ENCODE measurements around the gene CD3D. TPM values are rescaled to one million over a fixed set of nuclear protein-coding genes. Genes with fewer than 3 reads are reported as not detected.

CD3D gene
- total RNA-seq, 1 experiment from 2014 or later, result 0.33 TPM

GRCh38 chr11:118379497-118379896, 37.0 kb upstream of the CD3D start (continued):
- TF ChIP-seq RELA (CRISPR knock-in tag; IDR thresholded peaks at IDR 0.05; ENCODE audit: borderline replicate concordance) (no peak), GABPB1 (CRISPR knock-in tag; IDR thresholded peaks at IDR 0.05) (no peak)

GRCh38 chr11:118375978-118376377, 33.5 kb upstream of the CD3D start:
- DNase-seq (ENCODE audit: low spot score), result no peak
- TF ChIP-seq ERG (CRISPR knock-in tag; IDR thresholded peaks at IDR 0.05) (no peak), GABPB1 (CRISPR knock-in tag; IDR thresholded peaks at IDR 0.05) (no peak), ZBTB21 (CRISPR knock-in tag; IDR thresholded peaks at IDR 0.05; ENCODE audit: borderline replicate concordance) (no peak), EMX1 (CRISPR knock-in tag; IDR thresholded peaks at IDR 0.05) (no peak), ZNF138 (CRISPR knock-in tag; conservative IDR thresholded peaks at IDR 0.05) (no peak), ATF2 (CRISPR knock-in tag; IDR thresholded peaks at IDR 0.05; ENCODE audit: borderline replicate concordance, low read depth) (no peak), SMAD3 (CRISPR knock-in tag; IDR thresholded peaks at IDR 0.05; ENCODE audit: borderline replicate concordance) (no peak), TEAD4 (CRISPR knock-in tag; IDR thresholded peaks at IDR 0.05) (no peak), OVOL2 (CRISPR knock-in tag; IDR thresholded peaks at IDR 0.05; ENCODE audit: borderline replicate concordance) (no peak), MAX (CRISPR knock-in tag; IDR thresholded peaks at IDR 0.05) (no peak), FOXJ3 (CRISPR knock-in tag; IDR thresholded peaks at IDR 0.05; ENCODE audit: borderline replicate concordance) (no peak), PRRX2 (CRISPR knock-in tag; IDR thresholded peaks at IDR 0.05) (no peak), FOXP1 (CRISPR knock-in tag; IDR thresholded peaks at IDR 0.05; ENCODE audit: borderline replicate concordance) (no peak)
- TF ChIP-seq, protein P1, sequence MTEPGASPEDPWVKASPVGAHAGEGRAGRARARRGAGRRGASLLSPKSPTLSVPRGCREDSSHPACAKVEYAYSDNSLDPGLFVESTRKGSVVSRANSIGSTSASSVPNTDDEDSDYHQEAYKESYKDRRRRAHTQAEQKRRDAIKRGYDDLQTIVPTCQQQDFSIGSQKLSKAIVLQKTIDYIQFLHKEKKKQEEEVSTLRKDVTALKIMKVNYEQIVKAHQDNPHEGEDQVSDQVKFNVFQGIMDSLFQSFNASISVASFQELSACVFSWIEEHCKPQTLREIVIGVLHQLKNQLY (CRISPR knock-in tag; IDR thresholded peaks at IDR 0.05), result no peak
- TF ChIP-seq, protein P2, sequence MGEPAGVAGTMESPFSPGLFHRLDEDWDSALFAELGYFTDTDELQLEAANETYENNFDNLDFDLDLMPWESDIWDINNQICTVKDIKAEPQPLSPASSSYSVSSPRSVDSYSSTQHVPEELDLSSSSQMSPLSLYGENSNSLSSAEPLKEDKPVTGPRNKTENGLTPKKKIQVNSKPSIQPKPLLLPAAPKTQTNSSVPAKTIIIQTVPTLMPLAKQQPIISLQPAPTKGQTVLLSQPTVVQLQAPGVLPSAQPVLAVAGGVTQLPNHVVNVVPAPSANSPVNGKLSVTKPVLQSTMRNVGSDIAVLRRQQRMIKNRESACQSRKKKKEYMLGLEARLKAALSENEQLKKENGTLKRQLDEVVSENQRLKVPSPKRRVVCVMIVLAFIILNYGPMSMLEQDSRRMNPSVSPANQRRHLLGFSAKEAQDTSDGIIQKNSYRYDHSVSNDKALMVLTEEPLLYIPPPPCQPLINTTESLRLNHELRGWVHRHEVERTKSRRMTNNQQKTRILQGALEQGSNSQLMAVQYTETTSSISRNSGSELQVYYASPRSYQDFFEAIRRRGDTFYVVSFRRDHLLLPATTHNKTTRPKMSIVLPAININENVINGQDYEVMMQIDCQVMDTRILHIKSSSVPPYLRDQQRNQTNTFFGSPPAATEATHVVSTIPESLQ (CRISPR knock-in tag; IDR thresholded peaks at IDR 0.05), result no peak
- no peaks in the 10 kb centered on the region for H3K9me3 Mint-ChIP-seq
- peaks cover 41% of the 10 kb centered on the region for H3K36me3 Mint-ChIP-seq
- no peaks in the 10 kb centered on the region for H3K4me1 Mint-ChIP-seq
- POLR2A ChIA-PET, result no interaction called here
- no peaks in the 10 kb centered on the region for H3K27me3 Mint-ChIP-seq (ENCODE audit: low read depth)
- H3K4me3 Mint-ChIP-seq, result no peak overlapping the region
- H3K27ac Mint-ChIP-seq, result no peak overlapping the region
- no peak for ATAC-seq
- CTCF ChIA-PET, result interaction anchor here (1.6 kb wide), 1 partner anchor 205 kb away, joined by 3 read pairs; no protein-coding TSS in a partner anchor

- ChIA-PET CTCF (interaction anchor here (1.6 kb wide), 1 partner anchor 204 kb away, joined by 3 read pairs; no protein-coding TSS in a partner anchor), POLR2A (interaction anchor here (0.7 kb wide), 1 partner anchor 16 kb away, joined by 3 read pairs; no protein-coding TSS in a partner anchor)
- Mint-ChIP-seq H3K9me3 (no peaks in the 10 kb centered on the region), H3K4me1 (0 out of 2 replicates have a peak, but pooled peaks cover 4% of the 10 kb centered on the region), H3K27me3 (ENCODE audit: low read depth) (no peaks in the 10 kb centered on the region), H3K27ac (no peak overlapping the region), H3K36me3 (peaks cover 51% of the 10 kb centered on the region), H3K4me3 (no peak overlapping the region)
- DNase-seq (ENCODE audit: low spot score) (no peak), ATAC-seq (no peak)
- TF ChIP-seq, protein P3, sequence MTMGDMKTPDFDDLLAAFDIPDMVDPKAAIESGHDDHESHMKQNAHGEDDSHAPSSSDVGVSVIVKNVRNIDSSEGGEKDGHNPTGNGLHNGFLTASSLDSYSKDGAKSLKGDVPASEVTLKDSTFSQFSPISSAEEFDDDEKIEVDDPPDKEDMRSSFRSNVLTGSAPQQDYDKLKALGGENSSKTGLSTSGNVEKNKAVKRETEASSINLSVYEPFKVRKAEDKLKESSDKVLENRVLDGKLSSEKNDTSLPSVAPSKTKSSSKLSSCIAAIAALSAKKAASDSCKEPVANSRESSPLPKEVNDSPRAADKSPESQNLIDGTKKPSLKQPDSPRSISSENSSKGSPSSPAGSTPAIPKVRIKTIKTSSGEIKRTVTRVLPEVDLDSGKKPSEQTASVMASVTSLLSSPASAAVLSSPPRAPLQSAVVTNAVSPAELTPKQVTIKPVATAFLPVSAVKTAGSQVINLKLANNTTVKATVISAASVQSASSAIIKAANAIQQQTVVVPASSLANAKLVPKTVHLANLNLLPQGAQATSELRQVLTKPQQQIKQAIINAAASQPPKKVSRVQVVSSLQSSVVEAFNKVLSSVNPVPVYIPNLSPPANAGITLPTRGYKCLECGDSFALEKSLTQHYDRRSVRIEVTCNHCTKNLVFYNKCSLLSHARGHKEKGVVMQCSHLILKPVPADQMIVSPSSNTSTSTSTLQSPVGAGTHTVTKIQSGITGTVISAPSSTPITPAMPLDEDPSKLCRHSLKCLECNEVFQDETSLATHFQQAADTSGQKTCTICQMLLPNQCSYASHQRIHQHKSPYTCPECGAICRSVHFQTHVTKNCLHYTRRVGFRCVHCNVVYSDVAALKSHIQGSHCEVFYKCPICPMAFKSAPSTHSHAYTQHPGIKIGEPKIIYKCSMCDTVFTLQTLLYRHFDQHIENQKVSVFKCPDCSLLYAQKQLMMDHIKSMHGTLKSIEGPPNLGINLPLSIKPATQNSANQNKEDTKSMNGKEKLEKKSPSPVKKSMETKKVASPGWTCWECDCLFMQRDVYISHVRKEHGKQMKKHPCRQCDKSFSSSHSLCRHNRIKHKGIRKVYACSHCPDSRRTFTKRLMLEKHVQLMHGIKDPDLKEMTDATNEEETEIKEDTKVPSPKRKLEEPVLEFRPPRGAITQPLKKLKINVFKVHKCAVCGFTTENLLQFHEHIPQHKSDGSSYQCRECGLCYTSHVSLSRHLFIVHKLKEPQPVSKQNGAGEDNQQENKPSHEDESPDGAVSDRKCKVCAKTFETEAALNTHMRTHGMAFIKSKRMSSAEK (CRISPR knock-in tag; IDR thresholded peaks at IDR 0.05; ENCODE audit: borderline replicate concordance), result no peak
- no peak for TF ChIP-seq PREB (CRISPR knock-in tag; IDR thresholded peaks at IDR 0.05; ENCODE audit: borderline replicate concordance)
- no peak for TF ChIP-seq ZNF396 (CRISPR knock-in tag; IDR thresholded peaks at IDR 0.05; ENCODE audit: borderline replicate concordance)
- TF ChIP-seq, protein P2 (CRISPR knock-in tag; IDR thresholded peaks at IDR 0.05), result no peak
These were observed 32.2 kb upstream of the CD3D start for GRCh38 chr11:118374729-118375128.
